Activated T-cell treated with anti-CD3 and anti-CD28 coated beads for 48 hours (primary cell): ENCODE data around the gene OR10H1.
"Not testable (repeated sequence)": the region's sequence is repeated elsewhere in the genome, so short reads cannot be mapped to it uniquely, and the experiment has no call there.

ENCODE experiments used
- DNase-seq: peaks from one replicate; pipeline ENCODE4 v3.0.0-alpha.2; 2020; ENCODE audit warnings: low read depth

Gene OR10H1

GRCh38 chr19:15828611-15829305 lies 13.3 kb upstream of the OR10H1 start:
- DNase-seq, result not testable (repeated sequence)

- no peak for DNase-seq
Measured at GRCh38 chr19:15828121-15828610, 12.7 kb upstream of the OR10H1 start.

- no peak for DNase-seq
Measured at GRCh38 chr19:15825753-15826152, 10.3 kb upstream of the OR10H1 start.

GRCh38 chr19:15820646-15821045 lies 5.2 kb upstream of the OR10H1 start:
- no peak for DNase-seq

GRCh38 chr19:15813916-15814315 lies 1.5 kb downstream of the OR10H1 start:
- DNase-seq, result no peak

GRCh38 chr19:15812060-15812722 lies 3.3 kb downstream of the OR10H1 start:
- no peak for DNase-seq

- no peak for DNase-seq
Measured at GRCh38 chr19:15811476-15811875, 4.0 kb downstream of the OR10H1 start.

GRCh38 chr19:15810335-15810734 lies 5.1 kb downstream of the OR10H1 start:
- no peak for DNase-seq

- DNase-seq, result not testable (repeated sequence)
Measured at GRCh38 chr19:15794279-15794678, 21.2 kb downstream of the OR10H1 start.

- no peak for DNase-seq
Measured at GRCh38 chr19:15790096-15790495, 25.4 kb downstream of the OR10H1 start.

- DNase-seq, result no peak
Measured at GRCh38 chr19:15788594-15789270, 26.7 kb downstream of the OR10H1 start.

GRCh38 chr19:15787611-15788155 lies 27.8 kb downstream of the OR10H1 start, which contains the start of gene OR10H5:
OR10H5 (plus strand) TSS chr19:15787661; CDS start chr19:15794049, 6,388 bp downstream.
- no peak for DNase-seq

GRCh38 chr19:15782896-15783295 lies 32.6 kb downstream of the OR10H1 start:
- DNase-seq, result not testable (repeated sequence)

GRCh38 chr19:15782211-15782610 lies 33.3 kb downstream of the OR10H1 start:
- no peak for DNase-seq

- DNase-seq, result no peak
Measured at GRCh38 chr19:15781661-15782060, 33.8 kb downstream of the OR10H1 start.

- DNase-seq, result no peak
Measured at GRCh38 chr19:15780610-15781418, 34.6 kb downstream of the OR10H1 start.

- DNase-seq, result no peak
Measured at GRCh38 chr19:15779756-15780476, 35.5 kb downstream of the OR10H1 start.

GRCh38 chr19:15776991-15777970 lies 38.2 kb downstream of the OR10H1 start:
- DNase-seq, result no peak

GRCh38 chr19:15776264-15776663 lies 39.2 kb downstream of the OR10H1 start:
- no peak for DNase-seq

- DNase-seq, result no peak
Measured at GRCh38 chr19:15775249-15775648, 40.2 kb downstream of the OR10H1 start.
